Neural cell (in vitro differentiated cells): ENCODE results near the gene MRC2. TPM values are rescaled to one million over a fixed set of nuclear protein-coding genes. Genes with fewer than 3 reads are reported as not detected.

Experiments
- H2AFZ ChIP-seq: fragments of 200-600, 300-800 bp; sonication (generic), shearing (Covaris generic); 2 replicates; pipeline ENCODE4 v1.6.0; 2014; ENCODE audit warnings: low read depth, mild to moderate bottlenecking, antibody characterized with exemption, low read length, moderate library complexity
- H3F3A ChIP-seq: fragments of 200-600 bp; shearing (Covaris generic); 2 replicates; pipeline ENCODE4 v1.6.1; 2016; ENCODE audit warnings: mild to moderate bottlenecking, moderate library complexity, mixed read lengths, antibody characterized with exemption, low read length; ENCODE audit not compliant: insufficient read depth, poor library complexity, severe bottlenecking
- H3K27ac ChIP-seq: fragments of 200-600, 300-800 bp; sonication (generic), shearing (Covaris generic); 2 replicates; pipeline ENCODE4 v1.5.1; 2014; ENCODE audit warnings: mild to moderate bottlenecking, low read length, moderate library complexity
- H3K27me3 ChIP-seq: fragments of 300-800, 200-600 bp; sonication (generic), shearing (Covaris generic); 2 replicates; pipeline ENCODE4 v1.6.0; 2014; ENCODE audit warnings: mild to moderate bottlenecking, low read depth, low read length, moderate library complexity; ENCODE audit not compliant: insufficient read depth
- H3K36me3 ChIP-seq: fragments of 300-800, 200-600 bp; sonication (generic), shearing (Covaris generic); 2 replicates; pipeline ENCODE4 v1.5.1; 2014; ENCODE audit warnings: mild to moderate bottlenecking, antibody characterized with exemption, low read length, moderate library complexity; ENCODE audit not compliant: insufficient read depth
- H3K4me2 ChIP-seq: fragments of 300-800, 200-600 bp; sonication (generic), shearing (Covaris generic); 2 replicates; pipeline ENCODE4 v1.6.0; 2014; ENCODE audit warnings: mild to moderate bottlenecking, low read length
- H3K4me3 ChIP-seq: fragments of 300-800, 200-600 bp; sonication (generic), shearing (Covaris generic); 2 replicates; pipeline ENCODE4 v1.5.1; 2014; ENCODE audit warnings: mild to moderate bottlenecking, low read length, moderate library complexity
- H3K79me2 ChIP-seq: fragments of 200-600 bp; shearing (Covaris generic); replicated peaks from 2 replicates; pipeline ENCODE4 v1.6.0; 2014; ENCODE audit warnings: mild to moderate bottlenecking, low read length, moderate library complexity; ENCODE audit not compliant: insufficient read depth
- H3K9ac ChIP-seq: fragments of 300-800, 200-600 bp; sonication (generic), shearing (Covaris generic); 2 replicates; pipeline ENCODE4 v1.6.1; 2016; ENCODE audit warnings: mild to moderate bottlenecking, low read length, mixed read lengths
- H3K9me2 ChIP-seq: fragments of 200-600 bp; shearing (Covaris generic); 2 replicates; pipeline ENCODE4 v1.6.1; 2016; ENCODE audit warnings: mild to moderate bottlenecking, low read length, mixed read lengths; ENCODE audit not compliant: insufficient read depth
- H3K9me3 ChIP-seq: fragments of 200-600, 300-800 bp; sonication (generic), shearing (Covaris generic); 2 replicates; pipeline ENCODE4 v1.6.1; 2016; ENCODE audit warnings: mild to moderate bottlenecking, mixed run types, low read length, moderate library complexity, mixed read lengths
- H4K20me1 ChIP-seq: fragments of 200-600 bp; shearing (Covaris generic); 2 replicates; pipeline ENCODE4 v1.6.1; 2016; ENCODE audit warnings: mild to moderate bottlenecking, mixed run types; ENCODE audit not compliant: insufficient read depth
- CTCF ChIP-seq: fragments of 450-650 bp; IDR thresholded peaks from 2 replicates; pipeline ENCODE4 v1.5.1; 2014; ENCODE audit warnings: antibody characterized with exemption, mild to moderate bottlenecking, moderate library complexity; ENCODE audit not compliant: poor library complexity, severe bottlenecking
- EP300 ChIP-seq: fragments of 450-650 bp; conservative IDR thresholded peaks from 2 replicates; pipeline ENCODE4 v1.6.1; 2014; ENCODE audit warnings: antibody characterized with exemption, mild to moderate bottlenecking, moderate library complexity; ENCODE audit not compliant: poor library complexity, severe bottlenecking
- EZH2 ChIP-seq: fragments of 200-600, 300-800 bp; shearing (Covaris generic), sonication (generic); IDR thresholded peaks from 2 replicates; pipeline ENCODE4 v1.6.1; 2014; ENCODE audit warnings: antibody characterized with exemption, low read length, borderline replicate concordance, mild to moderate bottlenecking; ENCODE audit not compliant: insufficient read depth, poor library complexity, severe bottlenecking
- MXI1 ChIP-seq: fragments of 450-650 bp; conservative IDR thresholded peaks from 2 replicates; pipeline ENCODE4 v1.6.1; 2014; ENCODE audit warnings: antibody characterized with exemption, mild to moderate bottlenecking; ENCODE audit not compliant: poor library complexity, severe bottlenecking
- POLR2AphosphoS5 ChIP-seq: IDR thresholded peaks from 2 replicates; pipeline ENCODE4 v1.6.1; 2012
- RAD21 ChIP-seq: fragments of 450-650 bp; conservative IDR thresholded peaks from 2 replicates; pipeline ENCODE4 v1.6.1; 2014; ENCODE audit warnings: antibody characterized with exemption, mild to moderate bottlenecking, moderate library complexity
- REST ChIP-seq: IDR thresholded peaks from 2 replicates; pipeline ENCODE4 v1.6.1; 2012; ENCODE audit warnings: borderline replicate concordance
- SMC3 ChIP-seq: fragments of 450-650 bp; conservative IDR thresholded peaks from 2 replicates; pipeline ENCODE4 v1.6.1; 2014; ENCODE audit warnings: antibody characterized with exemption, mild to moderate bottlenecking, moderate library complexity; ENCODE audit not compliant: poor library complexity
- TAF1 ChIP-seq: IDR thresholded peaks from 2 replicates; pipeline ENCODE4 v1.6.1; 2012; ENCODE audit warnings: low read depth
- polyA plus RNA-seq: library from polyadenylated mRNA; depleted of rRNA; stranded (reverse); fragments of >200 nt; gene quantifications from 2 replicates; pipeline ENCODE4 v1.2.3, GENCODE V29; 2014

The MRC2 gene
- polyA plus RNA-seq, 1 donor from 2014 or later: 0.36 TPM

DNA sequence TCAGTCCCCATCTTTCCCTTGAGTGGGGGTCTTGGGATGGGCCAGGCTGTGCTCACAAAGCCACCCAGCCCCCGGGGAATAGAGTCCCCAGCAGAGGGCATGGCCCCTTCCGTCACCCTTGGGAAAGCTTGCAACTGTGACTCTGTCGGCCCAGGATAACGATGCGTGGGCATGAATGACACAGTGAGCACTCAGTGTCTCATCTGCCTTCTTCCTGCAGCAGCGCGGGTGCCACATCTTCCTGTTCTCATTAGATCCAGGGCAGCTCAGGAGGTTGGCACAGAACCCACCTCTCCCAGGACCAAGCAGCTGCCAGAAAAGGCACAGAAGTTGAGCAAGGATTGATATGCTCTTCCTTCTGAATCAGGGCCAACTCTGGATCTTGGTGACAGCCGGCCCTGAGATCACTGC is 84.7 kb downstream of the MRC2 start:
- H3K4me3 ChIP-seq: no peak overlapping the region
- no peak overlapping the region for H2AFZ ChIP-seq
- H3K4me2 ChIP-seq: no peak overlapping the region
- no peaks in the 10 kb centered on the region for H3K9me3 ChIP-seq
- H3K27ac ChIP-seq: no peak overlapping the region
- no peaks in the 10 kb centered on the region for H3F3A ChIP-seq
- H3K9ac ChIP-seq: no peak overlapping the region
- no peak for TF ChIP-seq MXI1
- TF ChIP-seq REST: no peak
- TF ChIP-seq RAD21: no peak
- TF ChIP-seq CTCF: no peak
- TF ChIP-seq POLR2AphosphoS5: no peak
- TF ChIP-seq EZH2: no peak
- no peak for TF ChIP-seq SMC3
- TF ChIP-seq EP300: no peak
- no peak for TF ChIP-seq TAF1
- no peaks in the 10 kb centered on the region for H3K27me3 ChIP-seq
- H4K20me1 ChIP-seq: no peaks in the 10 kb centered on the region
- no peaks in the 10 kb centered on the region for H3K36me3 ChIP-seq
- no peaks in the 10 kb centered on the region for H3K79me2 ChIP-seq
- no peaks in the 10 kb centered on the region for H3K9me2 ChIP-seq

- Histone ChIP-seq H3K9me3 (no peaks in the 10 kb centered on the region), H3K9me2 (no peaks in the 10 kb centered on the region), H4K20me1 (no peaks in the 10 kb centered on the region), H3K9ac (no peak overlapping the region), H3K27ac (no peak overlapping the region), H3K4me2 (no peak overlapping the region), H3F3A (no peaks in the 10 kb centered on the region), H3K4me3 (no peak overlapping the region), H3K79me2 (no peaks in the 10 kb centered on the region), H3K27me3 (no peaks in the 10 kb centered on the region), H3K36me3 (no peaks in the 10 kb centered on the region), H2AFZ (no peak overlapping the region)
- TF ChIP-seq MXI1 (no peak), POLR2AphosphoS5 (peak; percentile 35), EP300 (peak; percentile 41)
Measured at GRCh38 chr17:62713086-62713881, 85.8 kb downstream of the MRC2 start.
